AG09319 (cell line): ENCODE data around the gene ZNF319.

Experiments used
- DNase-seq: peaks from one replicate; pipeline ENCODE4 v3.0.0-alpha.2; 2010; ENCODE audit warnings: low read depth; ENCODE audit errors: extremely low read depth
- TF ChIP-seq, protein P1 (sequence below): IDR thresholded peaks from 2 replicates; pipeline ENCODE4 v1.5.1; 2011; ENCODE audit warnings: low read depth, mild to moderate bottlenecking, inconsistent platforms, low read length, moderate library complexity

The ZNF319 gene

DNA sequence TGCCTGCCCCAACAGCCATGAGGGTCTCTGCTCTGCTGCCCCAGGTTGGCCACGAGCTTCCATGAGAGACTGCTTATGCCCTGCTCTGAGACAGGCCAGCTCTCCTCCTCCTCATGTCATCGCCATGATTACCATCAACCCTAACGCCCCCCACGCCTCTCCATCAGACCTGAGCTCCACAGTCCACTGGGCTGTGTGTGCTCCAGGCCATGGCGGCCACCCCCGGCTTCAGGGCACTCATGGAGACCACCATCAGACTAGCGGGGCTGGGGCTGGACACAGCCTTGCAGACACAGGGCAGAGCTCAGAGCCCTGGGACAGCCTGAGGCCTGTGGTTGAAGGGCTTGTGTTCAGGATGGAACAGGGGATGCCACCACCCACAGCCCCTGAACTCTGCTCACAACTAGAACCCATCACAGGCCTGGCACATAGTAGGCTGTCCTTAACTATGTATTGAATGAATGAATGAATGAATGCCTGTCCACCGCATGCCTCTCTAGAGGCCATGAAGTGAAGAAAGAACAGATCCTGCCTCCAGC lies 44.1 kb downstream of the ZNF319 start:
- TF ChIP-seq, protein P1, sequence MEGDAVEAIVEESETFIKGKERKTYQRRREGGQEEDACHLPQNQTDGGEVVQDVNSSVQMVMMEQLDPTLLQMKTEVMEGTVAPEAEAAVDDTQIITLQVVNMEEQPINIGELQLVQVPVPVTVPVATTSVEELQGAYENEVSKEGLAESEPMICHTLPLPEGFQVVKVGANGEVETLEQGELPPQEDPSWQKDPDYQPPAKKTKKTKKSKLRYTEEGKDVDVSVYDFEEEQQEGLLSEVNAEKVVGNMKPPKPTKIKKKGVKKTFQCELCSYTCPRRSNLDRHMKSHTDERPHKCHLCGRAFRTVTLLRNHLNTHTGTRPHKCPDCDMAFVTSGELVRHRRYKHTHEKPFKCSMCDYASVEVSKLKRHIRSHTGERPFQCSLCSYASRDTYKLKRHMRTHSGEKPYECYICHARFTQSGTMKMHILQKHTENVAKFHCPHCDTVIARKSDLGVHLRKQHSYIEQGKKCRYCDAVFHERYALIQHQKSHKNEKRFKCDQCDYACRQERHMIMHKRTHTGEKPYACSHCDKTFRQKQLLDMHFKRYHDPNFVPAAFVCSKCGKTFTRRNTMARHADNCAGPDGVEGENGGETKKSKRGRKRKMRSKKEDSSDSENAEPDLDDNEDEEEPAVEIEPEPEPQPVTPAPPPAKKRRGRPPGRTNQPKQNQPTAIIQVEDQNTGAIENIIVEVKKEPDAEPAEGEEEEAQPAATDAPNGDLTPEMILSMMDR = no peak
- DNase-seq = no peak

DNA sequence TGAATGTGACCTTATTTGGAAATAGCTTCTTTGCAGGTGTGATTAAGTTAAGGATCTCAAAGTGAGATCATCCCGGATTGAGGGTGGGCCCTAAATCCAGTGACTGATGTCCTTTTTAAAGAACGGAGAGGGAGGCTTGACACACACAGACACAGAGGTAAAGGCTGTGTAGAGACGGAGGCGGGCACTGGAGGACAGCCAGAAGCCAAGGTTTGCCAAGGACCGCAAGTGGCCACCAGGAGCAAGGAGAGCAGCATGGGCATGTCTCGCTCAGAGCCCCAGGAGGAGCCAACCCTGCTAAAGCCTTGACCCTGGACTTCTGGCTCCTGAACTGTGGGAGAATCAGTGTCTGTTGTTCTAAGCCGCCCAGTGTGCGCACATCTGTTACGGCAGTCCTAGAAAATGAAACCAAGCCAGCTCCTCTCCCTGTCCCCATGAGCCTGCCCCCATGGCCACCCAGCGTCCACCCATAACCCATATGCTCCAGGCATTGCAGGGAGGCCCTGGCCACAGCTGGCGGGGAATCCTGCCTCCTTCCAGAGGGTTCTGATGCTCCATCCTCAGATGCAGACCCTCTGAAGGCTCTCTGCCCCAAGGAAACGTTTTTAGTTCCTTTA lies 44.8 kb downstream of the ZNF319 start:
- TF ChIP-seq, protein P1 = no peak
- DNase-seq = no peak

DNA sequence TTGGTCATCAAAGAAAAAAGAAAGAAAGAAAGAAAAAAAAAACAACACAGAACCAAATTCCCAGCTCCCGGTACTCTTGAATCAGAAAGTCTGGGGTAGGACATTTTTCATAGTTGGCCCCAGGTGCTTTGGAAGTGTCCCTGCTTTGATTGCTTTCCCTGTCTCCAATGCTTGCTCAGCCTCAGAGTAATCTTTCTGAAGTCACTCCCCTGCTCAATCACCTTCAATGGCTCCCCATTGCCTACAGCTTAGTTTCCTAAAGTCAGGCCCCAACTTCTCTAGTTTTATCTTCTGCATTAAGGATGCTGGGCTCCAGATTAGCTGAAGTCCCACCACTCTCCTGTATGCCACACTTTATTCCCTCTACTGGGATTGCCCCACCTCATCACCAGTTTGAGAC lies 46.6 kb downstream of the ZNF319 start:
- TF ChIP-seq, protein P1 = no peak

DNA sequence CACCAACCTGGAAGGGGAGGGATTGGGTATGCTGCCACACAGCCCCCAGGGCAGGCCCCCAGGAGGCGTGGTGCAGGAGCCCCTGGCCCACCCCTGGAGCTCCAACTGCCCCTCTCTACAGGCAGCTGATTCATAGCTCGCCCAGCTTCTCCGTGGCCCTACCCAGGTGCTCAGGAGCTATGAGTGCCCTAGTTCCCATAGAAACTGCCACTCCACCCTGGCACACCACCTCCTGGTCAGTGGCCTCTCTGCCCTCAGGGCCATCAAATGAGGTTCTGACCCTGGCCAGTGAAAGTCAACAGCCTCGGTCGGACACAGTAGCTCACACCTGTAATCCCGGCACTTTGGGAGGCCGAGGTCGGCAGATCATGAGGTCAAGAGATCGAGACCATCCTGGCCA lies 47.6 kb downstream of the ZNF319 start:
- DNase-seq = no peak
- TF ChIP-seq, protein P1 = no peak

More for the DNA sequence above, 46.6 kb downstream of the ZNF319 start:
- no peak for DNase-seq

DNA sequence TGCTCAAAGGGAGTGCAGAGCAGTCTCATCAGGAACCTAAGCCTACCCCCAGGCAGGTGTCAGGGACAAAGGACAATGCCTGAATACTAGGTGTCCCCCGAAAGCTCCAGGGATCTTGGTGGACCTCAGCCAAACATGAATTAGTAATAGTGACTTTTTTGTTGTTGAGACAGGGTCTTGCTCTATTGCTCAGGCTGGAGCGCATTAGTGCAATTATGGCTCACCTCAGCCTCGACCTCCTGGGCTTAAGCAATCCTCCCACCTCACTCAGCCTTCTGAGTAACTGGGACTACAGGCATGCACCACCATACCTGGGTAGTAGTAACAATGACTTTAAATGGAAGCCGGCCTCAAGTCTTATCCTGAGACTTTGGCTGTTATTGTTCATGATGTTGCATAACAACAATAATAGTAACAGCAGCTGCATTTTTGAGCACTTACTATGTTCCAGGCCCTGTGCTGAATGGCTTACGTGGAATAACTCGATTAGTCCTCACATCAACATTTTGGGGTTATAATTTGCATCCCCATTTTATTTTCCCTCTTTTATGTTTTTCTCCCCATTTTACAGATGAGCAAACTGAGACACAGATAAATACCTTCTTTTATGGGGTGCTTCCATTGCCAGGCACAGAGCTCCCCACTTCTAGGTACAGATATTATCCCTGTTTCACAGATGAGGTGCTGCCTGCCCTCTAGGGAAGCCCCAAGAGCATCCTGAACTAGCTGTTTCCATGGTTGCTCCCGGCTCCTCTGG lies 49.1 kb downstream of the ZNF319 start:
- TF ChIP-seq, protein P1 = no peak
- no peak for DNase-seq

DNA sequence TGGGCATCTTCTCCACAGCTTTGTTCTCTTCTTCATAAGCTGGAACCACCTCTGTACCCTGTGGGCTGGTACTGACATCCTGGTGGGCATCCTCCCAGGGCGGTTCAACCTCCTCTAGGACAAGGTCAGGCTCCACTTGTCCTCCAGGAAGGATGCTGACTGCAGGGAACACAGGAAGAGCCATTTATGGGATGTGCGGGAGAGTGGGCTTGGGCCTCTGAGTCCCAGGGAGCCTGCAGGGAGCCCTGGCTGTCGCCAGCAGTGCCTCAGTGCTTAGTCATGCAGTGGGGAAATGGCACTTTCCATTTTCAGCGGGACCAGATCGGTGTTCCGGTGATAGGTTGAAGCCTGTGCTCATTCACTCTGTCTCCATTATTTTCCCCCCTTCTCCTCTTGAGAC lies 50.1 kb downstream of the ZNF319 start:
- TF ChIP-seq, protein P1 = no peak
- no peak for DNase-seq

DNA sequence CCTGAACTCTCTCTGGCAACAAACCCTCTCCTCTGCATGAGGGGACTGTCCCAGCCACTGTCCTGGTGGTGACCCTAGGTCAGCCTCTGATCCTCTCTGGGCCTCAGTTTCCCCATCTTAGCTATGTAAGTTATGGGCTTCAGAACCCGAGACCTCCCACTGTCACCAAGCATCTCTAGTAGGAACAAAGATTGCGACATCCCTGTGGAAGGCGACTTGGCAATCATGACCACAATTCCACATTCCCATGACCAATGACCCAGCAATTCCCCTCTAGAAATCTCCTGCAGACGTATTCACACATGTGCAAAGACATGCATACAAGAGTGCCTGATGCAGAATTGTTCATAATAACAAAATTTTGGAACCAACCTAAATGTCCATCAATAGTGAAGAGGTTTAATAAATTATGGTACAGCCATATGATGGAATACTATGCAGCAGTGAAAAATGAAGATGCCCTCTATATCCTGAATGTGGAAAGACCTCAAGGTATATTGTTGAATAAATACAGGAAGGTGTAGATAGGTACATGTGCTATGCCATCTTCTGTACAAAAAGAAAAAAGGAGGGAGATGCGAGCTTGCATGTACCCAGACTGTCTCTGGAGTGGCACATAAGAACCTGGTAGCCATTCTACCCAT lies 50.8 kb downstream of the ZNF319 start:
- TF ChIP-seq, protein P1 = no peak
- DNase-seq = no peak
